Nephron progenitor cell (in vitro differentiated cells): ENCODE measurements around the gene PCID2.

Experiments used
- DNase-seq: peaks from one replicate; pipeline ENCODE4 v3.0.0; 2021
- H3K27ac Mint-ChIP-seq: 2 replicates; pipeline ENCODE4 v1.8.0; 2021; ENCODE audit warnings: mild to moderate bottlenecking, moderate library complexity, mixed read lengths
- H3K27me3 Mint-ChIP-seq: 2 replicates; pipeline ENCODE4 v1.8.0; 2021; ENCODE audit warnings: mild to moderate bottlenecking, low read depth, mixed read lengths; ENCODE audit not compliant: poor library complexity
- H3K36me3 Mint-ChIP-seq: 2 replicates; pipeline ENCODE4 v1.8.0; 2021; ENCODE audit warnings: low read depth, mixed read lengths
- H3K4me1 Mint-ChIP-seq: 2 replicates; pipeline ENCODE4 v1.8.0; 2021; ENCODE audit warnings: mixed read lengths
- H3K4me3 Mint-ChIP-seq: 2 replicates; pipeline ENCODE4 v1.8.0; 2021; ENCODE audit warnings: mild to moderate bottlenecking, moderate library complexity, mixed read lengths
- H3K9me3 Mint-ChIP-seq: 2 replicates; pipeline ENCODE4 v1.8.0; 2021; ENCODE audit warnings: mild to moderate bottlenecking, moderate library complexity, mixed read lengths
- CTCF ChIP-seq: fragments of 200-600 bp; sonication (generic); IDR thresholded peaks from 2 replicates; pipeline ENCODE4 v1.5.0; 2021; ENCODE audit warnings: antibody characterized with exemption

PCID2 gene

GRCh38 chr13:113155201-113155600 is 53.3 kb downstream of the PCID2 start:
- peaks cover 28% of the 10 kb centered on the region for H3K9me3 Mint-ChIP-seq
- H3K4me3 Mint-ChIP-seq: no peak overlapping the region
- TF ChIP-seq CTCF: no peak
- peaks cover 73% of the 10 kb centered on the region for H3K4me1 Mint-ChIP-seq
- DNase-seq: no peak
- peaks cover 43% of the 10 kb centered on the region for H3K27me3 Mint-ChIP-seq
- H3K27ac Mint-ChIP-seq: no peak overlapping the region
- peaks cover 13% of the 10 kb centered on the region for H3K36me3 Mint-ChIP-seq

- Mint-ChIP-seq H3K27me3 (peaks cover 41% of the 10 kb centered on the region), H3K4me3 (peak overlapping the region; percentile 74), H3K27ac (no peak overlapping the region), H3K9me3 (peaks cover 28% of the 10 kb centered on the region), H3K4me1 (peaks cover 67% of the 10 kb centered on the region), H3K36me3 (peaks cover 13% of the 10 kb centered on the region)
- TF ChIP-seq CTCF: no peak
- DNase-seq: peak; percentile 75
These were observed 54.4 kb downstream of the PCID2 start for GRCh38 chr13:113153810-113154748.

- H3K27me3 Mint-ChIP-seq: peaks cover 41% of the 10 kb centered on the region
- peak overlapping the region; percentile 82 for H3K4me3 Mint-ChIP-seq
- peaks cover 13% of the 10 kb centered on the region for H3K36me3 Mint-ChIP-seq
- H3K9me3 Mint-ChIP-seq: peaks cover 28% of the 10 kb centered on the region
- peak; percentile 48 for DNase-seq
- H3K4me1 Mint-ChIP-seq: peaks cover 58% of the 10 kb centered on the region
- no peak for TF ChIP-seq CTCF
- H3K27ac Mint-ChIP-seq: no peak overlapping the region
These were observed 55.3 kb downstream of the PCID2 start for GRCh38 chr13:113152984-113153809.

- no peak overlapping the region for H3K27ac Mint-ChIP-seq
- H3K4me1 Mint-ChIP-seq: peaks cover 52% of the 10 kb centered on the region
- TF ChIP-seq CTCF: no peak
- H3K36me3 Mint-ChIP-seq: peaks cover 13% of the 10 kb centered on the region
- peak overlapping the region; percentile 82 for H3K4me3 Mint-ChIP-seq
- no peak for DNase-seq
- peaks cover 25% of the 10 kb centered on the region for H3K9me3 Mint-ChIP-seq
- H3K27me3 Mint-ChIP-seq: peaks cover 41% of the 10 kb centered on the region
These were observed 55.8 kb downstream of the PCID2 start for GRCh38 chr13:113152691-113152983.

- peak overlapping the region; percentile 82 for H3K4me3 Mint-ChIP-seq
- H3K27ac Mint-ChIP-seq: no peak overlapping the region
- TF ChIP-seq CTCF: no peak
- no peak for DNase-seq
- H3K4me1 Mint-ChIP-seq: peaks cover 46% of the 10 kb centered on the region
- H3K27me3 Mint-ChIP-seq: peaks cover 41% of the 10 kb centered on the region
- H3K36me3 Mint-ChIP-seq: peaks cover 7% of the 10 kb centered on the region
- peaks cover 19% of the 10 kb centered on the region for H3K9me3 Mint-ChIP-seq
These were observed 56.5 kb downstream of the PCID2 start for GRCh38 chr13:113151745-113152690.
